GM18519 (cell line): ENCODE measurements around the gene CORO7.

Source experiments
- ATAC-seq: cut with Tn5 transposase; IDR thresholded peaks from one replicate; pipeline ENCODE4 v1.9.1; 2021; ENCODE audit warnings: mild to moderate bottlenecking, moderate library complexity; ENCODE audit not compliant: unreplicated experiment, low FRiP score

Gene CORO7

GRCh38 chr16:4373356-4373908 lies 43.0 kb downstream of the CORO7 start:
- ATAC-seq = no peak

DNA sequence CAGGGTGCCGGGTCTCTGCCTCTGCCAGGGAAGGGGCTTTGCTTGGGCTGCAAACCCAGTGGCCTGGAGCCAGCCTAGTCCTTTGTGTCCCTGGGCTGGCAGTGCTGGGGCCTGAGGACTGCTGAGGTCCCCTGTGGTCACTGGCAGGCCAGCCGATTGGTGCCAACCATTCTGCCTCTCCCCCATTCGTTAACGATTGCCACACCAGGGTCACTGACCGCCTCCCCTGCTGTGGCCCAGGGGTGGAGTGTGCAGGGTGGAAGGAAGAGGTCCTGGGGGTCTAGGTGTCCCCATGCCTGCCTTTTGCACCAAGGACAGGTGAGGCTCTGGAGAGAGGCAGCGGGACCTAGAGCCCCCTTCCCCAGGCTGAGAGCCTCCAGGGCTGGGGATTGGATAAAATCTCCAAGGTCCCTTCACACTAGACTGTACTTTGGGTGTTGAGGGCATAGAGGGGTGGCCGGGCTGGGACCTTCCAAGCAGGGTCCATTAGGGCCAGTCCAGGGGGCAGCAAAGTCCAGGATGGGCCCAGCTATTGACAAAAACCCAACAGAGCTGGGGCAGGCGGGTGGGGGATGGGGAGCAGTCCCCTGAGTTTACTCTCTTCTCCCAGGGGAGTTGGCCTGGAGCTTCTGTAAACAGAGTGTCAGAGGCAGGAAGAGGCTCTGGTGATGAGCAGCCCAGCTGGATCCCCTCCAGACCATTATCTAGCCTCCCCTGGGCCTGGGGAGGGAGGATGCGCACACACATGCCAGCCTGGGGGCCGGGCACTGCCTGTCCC lies 43.6 kb downstream of the CORO7 start:
- ATAC-seq = no peak

DNA sequence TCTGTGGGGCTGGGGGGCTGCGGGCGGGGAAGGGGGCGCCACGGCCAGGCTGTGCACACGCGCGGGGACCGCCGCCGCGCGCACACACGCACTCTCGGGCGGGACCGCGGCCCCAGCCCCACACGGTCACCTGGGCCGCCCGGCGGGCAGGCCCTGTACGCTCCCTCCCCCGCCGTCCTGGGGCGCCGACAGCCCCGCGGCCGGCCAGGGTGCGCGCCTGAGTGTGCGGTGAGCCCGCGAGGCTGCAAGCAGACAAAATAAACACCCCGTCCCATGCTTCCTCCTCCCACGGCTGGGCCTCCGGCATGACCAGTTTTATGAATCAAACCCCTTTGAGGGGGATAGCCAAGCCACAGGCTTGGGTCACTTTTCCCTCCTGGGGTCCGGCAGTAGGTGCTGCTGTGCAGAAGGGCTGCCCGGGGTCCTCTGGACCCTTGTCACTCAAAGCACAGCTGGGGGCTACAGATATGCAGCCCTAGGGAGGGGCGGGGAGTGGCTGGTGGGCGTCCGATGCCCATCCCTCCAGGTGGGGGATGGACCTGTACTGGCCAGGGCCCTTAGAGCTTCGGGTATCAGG lies 44.3 kb downstream of the CORO7 start:
- ATAC-seq = no peak

DNA sequence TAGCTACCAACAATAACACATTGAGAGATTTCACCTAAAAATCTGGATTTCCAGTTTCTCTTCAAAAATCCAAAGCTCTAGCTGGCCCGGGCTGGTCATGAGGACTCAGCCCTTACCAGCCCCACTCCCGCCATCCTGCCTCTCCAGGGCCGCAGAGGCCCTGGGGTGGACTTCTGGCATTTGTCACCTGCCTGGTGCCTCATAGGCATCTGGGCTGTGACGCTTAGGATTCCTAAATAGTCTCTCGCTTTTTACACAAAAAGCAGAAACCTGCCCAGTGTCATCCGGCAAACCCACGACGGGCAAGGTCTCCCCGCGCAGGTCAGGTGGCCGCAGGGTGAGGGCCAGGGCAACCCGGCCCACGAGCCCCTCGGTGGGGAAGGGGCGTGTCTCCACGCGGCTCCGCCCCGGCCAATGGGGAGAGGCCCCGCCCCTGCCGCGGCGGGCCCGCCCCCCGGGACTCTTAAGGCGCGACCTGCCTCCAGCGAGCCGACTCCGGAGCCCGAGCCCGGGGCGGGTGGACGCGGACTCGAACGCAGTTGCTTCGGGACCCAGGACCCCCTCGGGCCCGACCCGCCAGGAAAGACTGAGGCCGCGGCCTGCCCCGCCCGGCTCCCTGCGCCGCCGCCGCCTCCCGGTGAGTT lies 44.9 kb downstream of the CORO7 start, which contains the start of gene VASN:
VASN (plus strand) TSS at position 492 of the 644 bp plus-strand sequence. CDS start 9,030 bp downstream, outside the sequence.
- ATAC-seq = no peak

DNA sequence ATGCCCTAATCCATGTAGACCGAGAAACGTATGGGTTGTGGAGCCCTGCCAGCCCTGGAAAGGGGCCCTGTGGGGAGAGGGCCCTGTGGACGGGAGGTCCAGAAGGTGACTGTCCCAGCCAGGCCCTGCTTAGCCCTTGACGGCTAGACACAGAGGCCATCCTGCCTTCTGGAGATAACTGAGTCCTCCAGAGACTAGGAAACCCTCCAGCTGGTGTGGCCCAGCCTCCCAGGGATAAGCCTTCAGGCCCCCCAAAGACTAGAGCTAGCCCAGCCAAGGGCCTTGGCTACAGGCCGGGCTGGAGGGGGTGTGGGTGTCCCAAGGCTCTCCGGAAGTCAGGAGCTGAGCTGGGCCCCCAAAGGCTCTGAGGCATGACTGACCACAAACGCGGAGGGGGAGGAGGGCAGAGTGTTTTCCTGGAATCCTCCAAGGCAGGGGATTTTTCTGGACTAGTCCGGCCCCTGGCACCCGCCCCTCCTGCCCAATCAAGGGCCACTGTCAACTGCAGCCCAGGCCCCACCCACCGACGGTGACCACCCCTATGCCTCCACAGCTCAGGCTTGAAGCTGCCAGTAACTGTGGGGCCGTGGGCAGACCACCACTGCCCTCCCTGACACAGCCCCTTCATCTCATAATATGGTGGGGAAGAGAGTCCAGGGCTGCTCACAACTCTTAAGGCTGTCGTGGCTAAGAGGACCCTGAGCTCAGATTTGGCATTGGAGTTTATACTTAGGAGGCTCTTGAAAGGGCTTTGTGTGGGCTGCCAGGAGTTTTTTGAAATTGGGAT lies 45.6 kb downstream of the CORO7 start:
- ATAC-seq = no peak

DNA sequence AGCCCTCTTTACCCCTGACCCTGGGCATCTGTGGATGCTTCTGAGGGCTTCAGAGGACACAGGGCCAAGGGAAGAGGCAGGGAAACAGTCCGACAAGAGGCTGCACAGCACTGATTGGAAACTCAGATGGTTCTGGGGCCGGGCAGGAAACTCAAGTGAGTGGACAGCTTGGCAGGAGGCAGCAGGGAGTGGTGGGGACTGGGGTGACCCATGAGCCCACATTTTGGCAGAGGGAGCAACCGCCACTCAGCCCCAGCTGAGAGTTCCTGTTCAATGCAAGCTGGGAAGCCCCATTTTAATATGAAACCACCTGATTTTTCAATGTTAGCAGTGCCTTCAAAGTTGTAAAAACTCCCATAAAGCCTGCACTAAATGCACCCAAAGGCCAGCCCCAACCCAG lies 46.2 kb downstream of the CORO7 start:
- no peak for ATAC-seq

- no peak for ATAC-seq
These were observed 47.2 kb downstream of the CORO7 start for GRCh38 chr16:4369007-4369733.

DNA sequence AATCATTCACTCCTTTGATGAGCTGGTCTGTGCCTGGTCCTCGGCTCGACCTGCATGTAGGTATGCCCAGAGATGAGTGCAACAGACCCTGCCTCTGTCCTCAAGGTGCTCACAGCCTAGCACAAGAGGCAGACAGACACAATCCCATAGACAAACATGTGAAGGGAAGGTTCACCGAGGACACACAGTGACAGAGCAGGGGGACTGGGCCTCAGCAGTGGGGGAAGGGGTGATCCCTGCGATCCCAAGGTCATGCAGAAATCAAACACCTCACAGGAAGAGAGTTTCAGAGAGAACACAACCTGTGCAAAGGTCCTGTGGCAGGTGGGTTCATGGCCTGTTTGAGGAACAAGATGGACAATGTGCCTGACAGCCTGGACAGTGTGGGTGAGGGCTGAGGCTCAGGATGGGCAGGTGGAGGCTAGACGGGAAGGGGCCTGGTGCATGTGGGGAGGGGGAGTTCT lies 49.0 kb downstream of the CORO7 start:
- ATAC-seq = no peak

- ATAC-seq = no peak
These were observed 50.4 kb downstream of the CORO7 start for GRCh38 chr16:4366016-4366415.

DNA sequence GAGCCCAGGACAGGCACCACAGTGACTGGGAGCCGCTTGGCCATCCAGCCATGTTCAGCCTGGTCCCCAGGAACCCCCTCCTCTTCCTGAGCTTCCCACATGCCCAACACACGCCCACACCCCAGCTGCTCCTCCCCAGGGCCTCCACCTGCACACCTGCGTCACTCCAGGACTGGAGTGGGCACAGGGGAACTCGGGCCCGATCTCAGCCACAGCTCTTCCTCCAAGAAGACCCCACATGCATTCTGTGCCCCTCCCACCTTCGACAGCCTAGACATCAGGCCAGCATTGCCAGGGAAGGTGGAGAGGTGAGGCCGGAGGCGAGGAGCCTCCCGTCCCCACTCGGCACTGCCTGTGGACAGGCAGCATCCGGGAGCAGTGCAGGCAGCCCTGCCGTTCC lies 50.8 kb downstream of the CORO7 start:
- no peak for ATAC-seq

GRCh38 chr16:4365014-4365406 lies 51.4 kb downstream of the CORO7 start:
- no peak for ATAC-seq

DNA sequence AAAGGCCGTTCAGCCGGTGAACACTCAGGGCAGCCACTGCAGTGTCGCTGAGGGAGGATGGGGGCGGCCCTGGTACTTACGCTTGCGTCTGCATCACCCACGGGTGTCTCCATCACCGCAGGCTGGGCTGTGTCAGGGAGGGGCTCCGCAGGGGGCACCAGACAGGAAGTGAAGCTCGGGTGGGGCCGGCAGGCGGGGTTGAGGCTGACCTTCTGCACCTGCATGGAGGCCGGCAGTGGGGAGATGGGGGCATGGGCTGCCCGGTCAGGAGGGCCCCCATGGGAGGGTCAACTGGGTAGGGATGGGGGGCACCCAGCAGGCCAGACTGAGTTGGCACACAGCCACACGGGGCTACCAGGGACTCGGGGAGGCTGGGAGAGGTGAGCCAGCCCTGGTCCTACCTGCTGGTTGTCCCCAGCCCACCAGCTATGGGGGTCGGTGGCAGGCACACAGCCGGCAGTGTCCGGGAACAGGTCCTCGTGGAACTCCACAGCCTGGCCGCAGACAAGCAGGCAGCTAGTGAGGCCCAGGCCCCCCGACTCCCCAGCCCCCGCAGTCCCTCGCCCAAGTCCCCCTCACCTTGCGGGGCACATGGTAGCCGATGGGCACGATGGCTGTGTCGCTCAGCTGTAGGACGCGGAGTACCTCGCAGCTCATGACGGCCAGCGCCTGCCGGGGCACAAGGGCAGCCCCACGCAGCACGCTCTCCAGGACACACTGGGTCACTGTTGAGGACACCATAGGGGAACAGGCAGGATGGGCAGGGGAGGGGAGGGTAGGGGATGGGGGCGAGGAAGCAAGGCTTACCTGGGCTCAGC lies 52.0 kb downstream of the CORO7 start:
- no peak for ATAC-seq

DNA sequence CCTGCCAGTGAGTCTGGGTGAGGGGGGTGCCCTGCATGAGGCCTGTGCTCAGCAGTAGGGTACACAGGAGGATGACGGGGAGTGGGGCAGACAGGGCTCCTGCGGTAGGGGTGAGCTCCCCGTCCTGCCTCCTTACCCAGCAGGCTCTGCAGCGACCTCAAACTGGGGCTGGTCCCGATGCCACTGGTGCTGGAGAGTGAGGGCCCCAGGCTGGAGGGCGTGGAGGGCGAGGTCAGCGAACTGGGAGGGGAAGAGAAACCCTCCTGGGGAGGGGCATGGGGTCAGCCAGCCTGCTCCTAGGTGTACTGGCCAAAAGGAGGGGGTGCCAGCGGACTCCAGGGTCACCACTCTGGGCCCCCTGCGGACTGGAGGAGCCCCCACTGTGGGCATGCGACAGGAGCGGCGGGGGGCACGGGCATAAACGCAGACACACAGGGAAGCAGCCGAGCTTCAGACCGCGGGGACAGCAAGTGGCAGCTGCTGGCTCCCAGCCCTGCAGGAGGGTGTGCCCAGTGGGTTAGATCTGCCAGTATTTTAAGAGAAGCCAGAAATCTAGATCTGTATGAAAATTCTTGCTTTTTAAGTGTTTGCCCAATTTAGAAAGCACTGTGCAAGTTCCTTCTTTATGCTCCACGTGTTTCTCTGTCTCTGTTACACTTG lies 53.8 kb downstream of the CORO7 start:
- ATAC-seq = no peak

DNA sequence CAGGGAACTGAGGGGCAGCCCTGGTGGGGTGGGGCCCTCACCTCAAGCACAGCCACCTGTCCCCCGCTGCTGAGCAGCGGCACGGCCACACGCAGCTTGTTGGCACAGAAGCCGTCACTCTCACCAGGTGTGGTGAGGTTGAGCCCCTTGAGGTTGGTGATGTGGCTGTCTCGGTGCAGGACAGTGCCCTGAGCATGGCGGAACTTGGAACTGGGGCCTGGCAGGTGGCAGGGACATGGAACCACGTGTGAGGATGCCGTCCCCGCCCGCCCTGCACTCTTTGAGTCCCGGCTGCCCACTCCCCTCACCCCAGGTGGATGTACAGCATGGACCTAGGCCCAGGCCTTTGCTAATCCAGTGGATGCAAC lies 54.5 kb downstream of the CORO7 start:
- ATAC-seq = no peak

- ATAC-seq = no peak
These were observed 55.1 kb downstream of the CORO7 start for GRCh38 chr16:4361033-4361943.

DNA sequence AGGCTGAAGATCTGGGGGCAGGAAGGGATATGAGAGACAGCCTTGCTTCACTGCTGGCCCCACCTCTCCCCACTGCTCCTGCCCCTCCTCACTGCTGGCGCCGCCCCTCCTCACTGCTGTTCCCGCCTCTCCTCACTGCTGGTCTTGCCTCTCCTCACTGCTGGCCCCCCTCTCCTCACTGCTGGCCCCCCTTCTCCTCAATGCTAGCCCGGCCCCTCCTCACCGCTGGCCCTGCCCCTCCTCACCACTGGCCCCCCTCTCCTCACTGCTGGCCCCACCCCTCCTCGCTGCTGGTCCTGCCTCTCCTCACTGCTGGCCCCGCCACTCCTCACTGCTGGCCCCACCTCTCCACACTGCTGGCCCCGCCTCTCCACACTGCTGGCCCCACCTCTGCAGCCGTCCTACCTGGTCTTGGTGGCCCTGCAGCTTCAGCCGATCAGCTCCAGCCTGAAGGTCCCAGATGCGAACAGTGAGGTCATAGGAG lies 55.8 kb downstream of the CORO7 start:
- ATAC-seq = no peak

DNA sequence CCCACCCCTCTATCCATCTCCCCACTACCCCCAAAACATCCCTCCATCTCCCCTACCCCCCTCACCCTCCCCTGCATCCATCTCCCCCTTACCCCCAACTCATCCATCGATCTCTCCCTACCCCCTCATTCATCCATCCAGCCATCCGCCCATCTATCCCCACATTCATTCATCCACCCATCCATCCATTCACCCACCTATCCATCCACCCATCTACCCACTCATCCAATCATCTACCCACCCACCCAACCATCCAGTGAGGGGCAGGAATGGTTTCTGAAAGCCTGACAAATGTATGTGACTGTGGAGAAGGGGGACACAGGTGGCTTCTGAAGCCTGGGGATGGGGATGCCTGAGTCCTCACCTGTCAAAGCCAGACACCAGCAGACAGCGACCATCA lies 56.5 kb downstream of the CORO7 start:
- ATAC-seq = no peak
